HG03045 (cell line): Measurements from ENCODE around the gene LRRN4.
"Not testable (repeated sequence)": the region's sequence is repeated elsewhere in the genome, so short reads cannot be mapped to it uniquely, and the experiment has no call there.

Experiments
- ATAC-seq: cut with Tn5 transposase; IDR thresholded peaks from one replicate; pipeline ENCODE4 v1.9.1; 2021; ENCODE audit warnings: mild to moderate bottlenecking, moderate library complexity; ENCODE audit not compliant: unreplicated experiment

LRRN4 gene

DNA sequence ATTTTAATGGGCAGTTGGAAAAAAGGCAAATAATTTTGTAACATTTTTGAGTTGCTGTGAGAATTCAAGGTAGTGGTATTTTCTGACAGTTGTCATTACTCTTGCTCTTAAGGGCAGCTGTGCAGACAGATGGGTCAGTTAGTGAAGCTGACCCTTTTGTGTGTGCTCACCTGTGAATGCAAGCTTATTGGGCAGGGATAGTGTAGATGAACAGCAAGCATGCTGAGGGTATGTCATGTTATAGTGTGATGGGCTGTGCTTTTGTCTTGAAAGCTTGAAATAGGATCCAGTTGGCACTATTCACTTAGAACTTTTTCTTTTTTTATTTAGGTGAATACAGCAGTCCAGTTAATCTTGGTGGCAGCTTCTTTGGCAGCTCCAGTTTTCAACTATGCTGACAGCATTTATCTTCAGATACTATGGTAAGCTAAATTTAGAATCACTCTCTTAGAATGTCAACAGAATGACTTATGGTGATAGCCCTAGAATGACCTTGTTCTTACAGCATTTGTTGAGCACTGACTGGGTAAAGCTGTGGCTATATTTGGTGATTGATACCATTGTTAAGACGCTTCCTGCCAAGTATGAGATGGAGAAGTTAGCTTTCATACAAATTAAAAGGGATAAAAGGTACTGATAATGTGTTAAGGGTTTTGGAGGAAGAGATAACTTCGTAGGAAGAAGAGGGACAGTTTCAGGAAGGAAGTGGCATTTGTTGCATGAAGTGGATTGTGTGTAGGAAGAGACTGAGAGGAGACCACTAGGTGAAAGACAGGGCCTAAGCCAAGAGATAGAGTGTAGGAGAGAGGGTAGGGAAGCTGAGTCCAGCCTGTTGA, 19.5 kb downstream of the LRRN4 start:
- no peak for ATAC-seq

DNA sequence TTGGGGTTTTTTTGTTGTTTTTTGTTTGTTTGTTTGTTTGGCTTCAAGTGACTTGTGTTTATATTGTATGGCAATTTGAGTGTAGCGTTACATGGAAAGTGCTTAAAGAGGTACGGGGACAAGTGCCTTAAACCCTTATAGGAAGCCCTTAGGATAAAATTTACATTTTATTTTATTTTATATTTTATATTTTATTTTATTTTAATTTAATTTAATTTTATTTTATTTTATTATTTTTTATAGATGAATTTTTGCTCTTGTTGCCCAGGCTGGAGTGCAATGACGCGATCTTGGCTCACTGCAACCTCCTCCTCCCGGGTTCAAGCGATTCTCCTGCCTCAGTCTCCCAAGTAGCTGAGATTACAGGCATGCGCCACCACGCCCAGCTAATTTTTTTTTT, 21.0 kb downstream of the LRRN4 start:
- ATAC-seq = not testable (repeated sequence)

DNA sequence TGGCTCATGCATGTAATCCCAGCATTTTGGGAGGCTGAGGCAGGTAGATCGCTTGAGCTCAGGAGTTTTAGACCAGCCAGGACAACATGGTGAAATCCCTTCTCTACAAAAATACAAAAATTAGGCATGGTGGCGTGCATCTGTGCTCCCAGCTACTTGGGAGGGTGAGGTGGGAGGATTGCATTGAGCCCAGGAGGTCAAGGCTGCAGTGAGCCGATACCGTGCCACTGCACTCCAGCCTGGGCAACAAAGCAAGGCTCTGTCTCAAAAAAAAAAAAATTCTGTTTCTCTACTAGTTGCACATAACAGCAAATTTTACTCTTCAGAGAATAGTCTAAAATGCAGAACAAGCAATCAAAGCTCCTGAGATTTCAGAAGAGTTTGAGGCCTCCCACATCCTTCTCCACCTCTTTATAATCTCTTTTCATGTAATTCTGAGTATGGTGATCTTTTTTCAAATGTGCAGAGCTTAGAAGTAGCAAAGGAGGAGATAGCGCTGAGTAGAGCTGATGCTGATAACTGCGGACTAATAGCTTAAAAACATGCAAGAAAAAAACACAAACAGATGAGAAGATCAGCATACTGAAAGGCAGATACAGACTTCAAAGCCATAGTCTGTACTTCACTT, 23.3 kb downstream of the LRRN4 start:
- ATAC-seq = no peak

DNA sequence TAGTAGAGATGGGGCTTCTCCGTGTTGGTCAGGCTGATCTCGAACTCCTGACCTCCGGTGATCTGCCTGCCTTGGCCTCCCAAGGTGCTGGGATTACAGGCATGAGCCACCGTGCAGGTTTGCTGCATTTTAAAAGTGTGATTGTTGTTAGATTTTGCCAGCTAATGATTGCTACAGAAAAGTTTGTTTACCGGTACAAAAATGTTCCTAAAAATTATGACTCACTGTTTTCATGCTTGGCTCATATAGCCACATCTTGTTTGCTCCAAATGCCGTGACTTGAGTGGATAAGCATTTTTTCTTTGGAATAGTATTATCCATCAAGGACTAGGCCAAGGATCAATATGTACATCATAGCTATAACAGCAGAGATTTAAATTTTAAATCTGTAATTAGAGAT, 24.3 kb downstream of the LRRN4 start:
- no peak for ATAC-seq

DNA sequence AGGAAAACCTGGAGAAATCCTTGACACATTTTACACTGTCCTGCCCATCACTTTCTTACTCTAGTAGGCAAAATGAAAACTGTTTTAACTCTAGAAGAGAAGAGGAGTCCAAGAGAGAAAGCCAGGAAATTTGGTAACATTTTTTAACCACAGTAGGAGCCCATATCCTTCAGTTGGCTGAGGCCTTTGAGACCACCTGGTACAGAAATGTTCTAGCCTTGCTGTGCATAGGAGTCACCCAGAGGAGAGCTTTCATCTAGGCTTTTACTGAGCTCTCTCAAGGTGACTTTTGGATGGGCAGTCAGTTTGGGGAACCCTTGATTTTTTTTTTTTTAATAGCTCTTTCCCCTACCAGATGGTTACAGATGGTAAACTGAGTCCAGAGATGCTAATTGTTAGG, 25.0 kb downstream of the LRRN4 start:
- no peak for ATAC-seq

DNA sequence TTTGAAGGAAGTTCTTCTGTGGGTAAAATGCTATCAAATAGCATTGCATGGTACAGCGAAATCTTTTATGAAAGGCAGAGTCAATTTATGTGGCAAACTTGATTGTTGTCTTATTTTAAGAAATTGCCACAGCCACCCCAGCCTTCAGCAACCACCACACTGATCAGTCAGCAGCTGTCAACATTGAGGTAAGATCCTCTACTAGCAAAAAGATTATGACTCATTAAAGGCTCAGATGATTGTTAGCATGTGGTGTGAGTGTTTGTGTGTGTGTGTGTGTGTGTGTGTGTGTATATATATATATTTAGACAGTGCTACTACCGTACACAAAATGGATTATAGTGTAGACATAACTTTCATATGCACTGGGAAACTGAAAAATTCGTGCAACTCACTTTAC, 27.8 kb downstream of the LRRN4 start:
- no peak for ATAC-seq

DNA sequence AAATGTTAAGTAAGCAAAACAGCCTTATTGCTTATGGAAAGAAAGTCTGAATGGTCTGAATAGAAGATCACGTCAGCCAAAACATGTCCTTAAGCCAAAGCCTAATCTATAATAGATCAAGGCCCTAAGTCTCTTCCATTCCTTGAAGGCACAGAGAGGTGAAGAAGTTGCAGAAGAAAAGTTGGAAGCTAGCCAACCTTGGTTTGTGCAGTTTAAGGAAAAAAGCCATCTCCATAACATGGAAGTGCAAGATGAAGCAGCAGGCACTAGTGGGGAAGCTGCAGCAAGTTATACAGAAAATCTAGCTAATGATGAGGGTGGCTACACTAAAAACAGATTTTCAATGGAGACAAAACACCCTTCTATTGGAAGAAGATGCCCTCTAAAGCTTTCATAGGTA, 29.1 kb downstream of the LRRN4 start:
- ATAC-seq = no peak

DNA sequence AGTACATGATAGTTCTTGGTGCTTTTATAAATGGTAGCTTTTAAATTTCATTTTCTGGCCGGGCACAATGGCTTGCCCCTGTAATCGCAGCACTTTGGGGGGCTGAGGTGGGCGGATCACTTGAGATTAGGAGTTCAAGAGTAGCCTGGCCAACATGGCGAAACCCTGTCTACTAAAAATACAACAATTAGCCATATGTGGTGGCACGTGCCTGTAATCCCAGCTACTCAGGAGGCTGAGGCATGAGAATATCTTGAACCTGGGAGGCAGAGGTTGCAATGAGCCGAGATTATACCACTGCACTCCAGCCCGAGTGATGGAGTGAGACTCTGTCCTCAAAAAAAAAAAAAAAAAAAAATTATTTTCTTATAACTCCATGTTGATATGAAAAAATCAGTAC, 36.0 kb downstream of the LRRN4 start:
- no peak for ATAC-seq

DNA sequence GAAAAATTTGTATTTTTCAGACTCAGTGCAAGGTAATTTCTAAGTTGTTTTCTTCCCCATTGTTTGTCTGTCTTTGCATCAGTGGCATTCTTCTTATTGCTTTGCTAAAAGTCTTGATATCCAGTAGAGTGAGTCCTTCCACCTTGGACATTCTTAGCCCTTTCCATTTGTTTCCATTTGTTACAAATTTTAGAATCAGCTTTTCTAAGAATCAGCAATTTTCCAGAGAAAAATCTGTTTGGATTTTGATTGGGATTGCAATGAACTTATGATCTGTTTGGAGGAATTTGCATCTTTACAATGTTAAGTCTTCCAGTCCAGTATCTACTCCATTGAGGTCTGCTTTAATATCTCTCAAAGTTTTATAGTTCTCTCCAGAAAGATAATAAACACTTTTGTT, 36.4 kb downstream of the LRRN4 start:
- no peak for ATAC-seq

DNA sequence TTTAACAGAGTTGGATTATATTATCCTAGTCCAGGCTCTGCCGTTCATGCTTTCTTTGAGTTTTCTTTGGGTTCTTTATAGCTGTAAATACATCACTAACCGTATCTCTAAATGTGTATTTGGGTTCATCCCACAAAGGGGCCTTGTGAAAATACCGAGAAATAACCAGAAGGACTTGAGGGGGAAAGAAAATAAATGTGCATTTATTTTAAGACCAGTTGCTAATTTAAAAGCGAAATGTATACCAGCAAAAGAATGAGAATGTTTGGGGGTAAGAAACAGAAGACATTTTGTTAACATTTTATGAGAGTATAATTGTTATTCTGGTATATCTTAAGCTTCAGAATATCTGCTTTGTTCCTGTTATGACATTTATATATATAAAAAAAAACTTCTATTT, 38.9 kb downstream of the LRRN4 start:
- ATAC-seq = no peak

DNA sequence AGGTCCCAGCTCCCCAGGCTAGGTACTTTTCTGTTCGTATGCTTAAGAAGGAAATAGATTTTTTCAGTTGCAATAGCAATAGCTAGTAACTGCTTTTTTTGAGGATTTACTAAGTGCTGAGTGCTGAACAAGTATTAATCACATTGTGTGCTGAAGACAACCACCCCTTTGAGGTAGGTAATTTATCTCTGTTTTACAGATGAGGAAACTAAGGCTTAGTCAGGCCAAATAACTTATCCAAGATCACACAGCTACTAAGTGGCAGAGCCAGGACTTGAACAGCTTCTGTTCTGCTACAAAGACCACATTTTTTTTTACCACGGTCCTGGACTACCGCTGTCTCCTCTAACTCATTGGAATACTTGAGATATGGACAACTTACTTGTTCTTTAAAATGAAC, 39.8 kb downstream of the LRRN4 start:
- ATAC-seq = no peak

DNA sequence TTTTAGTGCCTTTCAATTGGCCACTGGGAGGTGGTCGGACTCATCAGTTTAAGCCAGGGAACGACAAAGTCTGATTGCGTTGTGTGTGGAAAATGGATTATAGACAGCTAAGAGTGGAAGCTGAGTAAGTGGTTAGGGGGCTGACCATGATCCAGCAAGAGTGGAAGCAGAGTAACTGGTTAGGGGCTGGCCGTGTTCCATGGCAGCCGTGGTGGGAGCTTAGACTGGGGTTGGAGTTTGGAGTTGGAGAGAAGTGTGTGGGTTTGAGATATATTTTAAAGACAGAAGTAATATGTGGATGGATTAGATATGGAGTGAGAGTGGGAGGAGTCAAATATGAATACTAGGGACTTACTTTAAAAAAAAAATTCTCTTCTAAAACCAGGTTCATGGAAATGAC, 41.7 kb downstream of the LRRN4 start:
- ATAC-seq = no peak

DNA sequence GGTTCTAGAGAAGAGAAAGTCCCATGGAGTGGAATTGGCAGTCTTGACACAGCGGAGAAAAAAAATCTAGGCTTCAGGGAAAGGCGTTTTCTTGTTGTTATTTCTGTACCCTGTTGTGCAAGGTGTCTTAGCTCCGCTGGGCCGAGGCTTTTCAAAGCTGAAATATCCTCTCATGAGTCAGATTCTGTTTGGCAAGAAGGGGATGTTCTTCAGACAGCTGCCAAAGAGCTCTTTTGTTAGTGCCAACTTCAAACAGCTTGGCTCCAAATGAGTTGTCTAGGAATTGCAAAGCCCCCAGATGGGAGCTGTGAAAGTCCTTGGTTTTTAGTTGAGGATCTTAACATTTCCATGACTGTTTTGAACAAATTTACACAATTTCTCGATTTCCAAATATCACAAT, 45.6 kb downstream of the LRRN4 start:
- ATAC-seq = no peak

DNA sequence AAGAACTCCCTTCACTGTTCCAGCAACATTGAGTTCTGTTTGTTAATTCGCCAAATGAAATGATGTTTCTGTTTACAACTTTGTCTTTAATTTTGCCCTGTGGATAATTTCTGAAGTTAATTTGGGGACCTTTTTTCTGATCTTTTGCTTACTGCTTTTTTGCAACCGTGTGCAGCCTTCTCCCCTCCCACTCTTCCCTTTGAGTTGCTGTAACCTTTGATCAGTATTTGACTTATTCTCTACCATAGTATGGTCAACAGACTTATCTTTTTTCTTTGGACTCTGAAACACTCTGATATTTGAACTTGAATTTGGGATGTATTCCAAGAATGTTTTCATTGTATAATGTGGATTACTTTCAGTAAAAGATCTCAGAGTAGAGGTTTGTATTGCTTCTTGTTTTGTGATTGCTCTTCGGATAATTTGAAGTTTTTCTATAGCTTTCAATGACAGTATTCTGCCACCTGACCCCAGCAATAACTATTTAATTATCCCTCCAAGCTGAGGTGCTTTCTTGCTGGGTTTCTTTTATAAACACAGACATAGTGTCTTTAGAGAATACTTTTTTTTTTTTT, 46.2 kb downstream of the LRRN4 start:
- no peak for ATAC-seq

DNA sequence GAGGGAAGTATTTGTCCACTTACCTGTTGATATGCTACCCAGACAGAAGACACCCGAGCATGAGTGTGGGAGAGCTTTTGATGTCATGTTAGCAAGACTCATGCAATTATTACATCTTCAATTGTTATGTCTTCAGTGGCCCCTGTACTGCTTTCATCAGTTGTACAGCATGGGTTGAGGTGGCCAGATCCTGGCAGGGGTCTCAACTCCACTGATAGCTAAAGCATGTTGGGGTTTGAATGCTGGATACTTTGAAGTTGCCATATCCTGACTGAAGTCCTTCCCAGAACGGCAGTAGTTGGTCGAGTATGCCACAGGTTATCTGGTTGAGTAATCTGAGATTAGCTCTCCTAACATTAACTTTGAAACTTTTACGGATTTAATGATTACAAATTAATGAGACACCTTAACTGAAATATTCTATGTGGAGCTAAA, 46.7 kb downstream of the LRRN4 start:
- ATAC-seq = no peak

DNA sequence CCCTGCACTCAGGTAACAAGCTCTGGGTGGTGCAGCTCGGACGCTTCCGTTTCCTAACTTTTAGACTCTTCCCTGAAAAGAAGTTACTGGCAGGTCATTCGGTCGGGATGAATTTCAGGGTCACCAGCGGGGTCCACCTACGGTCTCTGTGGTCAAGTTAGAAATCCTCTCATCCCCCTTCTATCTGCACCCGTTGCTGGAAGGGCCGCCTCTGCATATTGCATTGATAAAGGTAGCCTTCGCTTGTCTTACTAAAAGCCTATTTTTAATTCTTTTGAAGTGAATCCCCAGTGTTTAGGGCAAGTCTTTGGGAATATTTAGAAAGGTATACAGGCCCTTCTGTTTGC, 47.3 kb downstream of the LRRN4 start:
- ATAC-seq = no peak

DNA sequence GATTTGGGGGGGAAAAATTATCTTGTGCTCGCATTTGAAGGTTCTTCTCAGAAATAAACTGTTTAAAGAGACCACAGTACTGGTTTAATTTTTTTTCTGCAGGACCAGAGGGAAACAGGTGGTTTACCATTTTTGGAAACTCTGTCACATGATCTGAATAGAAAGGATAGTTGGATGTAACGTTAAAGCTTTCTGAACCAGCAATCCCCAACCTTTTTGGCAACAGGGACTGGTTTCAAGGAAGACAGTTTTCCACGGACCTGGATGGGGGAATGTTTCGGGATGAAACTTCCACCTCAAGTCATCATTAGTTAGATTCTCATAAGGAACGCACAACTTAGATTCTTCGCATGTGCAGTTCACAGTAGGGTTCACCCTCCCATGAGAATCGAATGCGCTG, 53.0 kb downstream of the LRRN4 start:
- ATAC-seq = no peak

DNA sequence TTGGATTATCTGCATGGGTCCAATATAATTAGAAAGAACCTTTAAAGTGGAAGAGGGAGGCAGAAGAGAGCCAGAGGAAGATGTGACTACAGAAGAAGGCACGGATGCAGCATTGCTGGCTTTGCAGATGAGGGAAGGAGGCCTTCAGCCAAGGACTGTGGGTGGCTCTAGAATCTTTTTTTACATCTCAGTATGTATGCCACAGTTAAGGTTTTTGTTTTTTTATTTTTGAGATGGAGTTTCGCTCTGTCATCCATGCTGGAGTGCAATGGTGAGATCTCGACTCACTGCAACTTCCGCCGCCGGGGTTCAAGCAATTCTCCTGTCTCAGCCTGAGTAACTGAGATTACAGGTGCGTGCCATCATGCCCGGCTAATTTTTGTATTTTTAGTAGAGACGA, 54.1 kb downstream of the LRRN4 start:
- no peak for ATAC-seq

DNA sequence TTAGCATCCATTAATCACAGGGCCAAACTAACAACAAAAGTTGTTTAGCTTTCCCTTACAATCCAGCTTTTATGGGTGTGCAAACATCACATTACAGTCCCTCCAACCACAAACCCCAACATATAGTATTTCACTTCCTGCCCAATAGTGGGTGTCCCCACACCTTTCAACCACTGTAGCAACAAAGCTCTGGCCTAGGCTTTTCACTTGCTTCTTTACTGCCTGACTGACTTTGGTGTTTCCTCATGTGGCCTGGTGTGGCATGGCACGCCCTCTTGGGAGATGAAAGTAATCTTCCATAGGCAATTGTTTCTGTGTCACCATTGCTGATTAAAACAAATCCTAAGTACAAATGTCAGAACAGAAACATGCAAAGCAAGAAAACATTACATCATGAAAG, 57.1 kb downstream of the LRRN4 start:
- peak; percentile 79 for ATAC-seq

DNA sequence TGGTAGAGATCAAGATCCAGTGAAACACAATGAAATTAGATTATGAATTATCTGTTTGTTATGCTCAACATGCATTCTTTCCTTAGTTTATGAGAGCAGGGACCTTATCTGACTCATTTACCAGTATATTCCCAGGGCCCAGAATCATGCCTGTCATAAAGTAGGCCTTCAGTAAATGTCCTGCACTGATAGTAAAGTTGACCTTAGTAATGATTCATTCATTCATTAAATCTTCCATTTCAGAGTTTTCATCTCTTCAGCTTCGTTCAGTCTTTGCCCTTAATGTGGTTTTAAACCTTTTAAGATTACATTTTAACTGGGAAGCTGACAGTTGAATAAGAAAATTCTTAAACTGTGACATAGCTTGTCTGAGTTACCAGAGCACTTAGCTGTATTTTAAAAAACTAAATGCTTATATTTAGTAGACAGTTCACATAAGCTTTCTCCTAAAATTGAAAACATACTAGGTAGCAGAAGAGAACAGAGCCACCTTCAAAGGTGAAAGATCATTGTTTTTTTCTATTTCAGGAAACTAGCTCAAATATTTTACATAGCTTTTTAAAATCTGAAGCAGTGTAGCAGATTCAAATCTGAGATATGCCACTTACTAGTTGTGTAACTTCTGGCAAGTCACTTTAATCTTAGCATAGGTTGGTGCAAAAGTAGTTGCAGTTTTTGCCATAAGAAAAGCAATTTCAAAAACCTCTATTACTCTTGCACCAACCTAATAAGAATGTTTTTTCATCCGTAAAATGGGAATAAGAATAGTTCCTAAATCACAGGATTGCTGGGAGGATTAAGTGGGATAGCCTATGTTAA, 62.0 kb downstream of the LRRN4 start:
- no peak for ATAC-seq

DNA sequence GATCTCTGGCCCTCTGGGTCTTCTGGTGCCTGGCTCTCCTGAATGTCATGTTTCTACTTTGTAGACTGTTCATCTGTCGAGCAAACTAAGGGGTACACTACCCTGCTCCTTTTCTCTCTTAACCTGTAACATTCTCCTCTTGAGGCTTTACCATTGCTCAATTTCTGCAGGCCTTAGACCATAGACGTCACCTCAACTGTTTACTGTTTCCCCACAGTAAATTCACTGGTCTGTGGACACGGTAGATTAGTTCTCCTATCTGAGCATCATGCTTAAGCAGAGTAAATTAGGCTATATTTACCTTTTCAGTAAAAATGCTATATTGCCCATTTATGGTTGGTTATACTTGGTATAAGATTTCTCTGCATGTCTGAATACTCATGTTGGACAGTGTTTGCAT, 62.9 kb downstream of the LRRN4 start:
- no peak for ATAC-seq
